ENCODE measurements around the gene KLLN.
"Not testable (repeated sequence)": the region's sequence is repeated elsewhere in the genome, so short reads cannot be mapped to it uniquely, and the experiment has no call there.

The KLLN gene

GRCh38 chr10:87886635-87887034, 23.3 kb upstream of the KLLN start:
- Histone ChIP-seq H3K27ac (ENCODE audit: low read length) (no peak overlapping the region), H3K9me3 (replicated peaks; ENCODE audit: insufficient read depth, low read length) (no peaks in the 10 kb centered on the region), H3K4me3 (ENCODE audit: low read length) (no peak overlapping the region), H3F3A (ENCODE audit: insufficient read depth, low read length) (no peaks in the 10 kb centered on the region), H4K20me1 (ENCODE audit: insufficient read depth, low read length) (no peaks in the 10 kb centered on the region), H3K4me2 (ENCODE audit: low read depth, low read length) (no peak overlapping the region), H3K27me3 (replicated peaks; ENCODE audit: insufficient read depth, low read length) (no peaks in the 10 kb centered on the region), H3K9me2 (replicated peaks; ENCODE audit: insufficient read depth, low read length) (no peaks in the 10 kb centered on the region), H3K4me1 (ENCODE audit: low read length) (no peaks in the 10 kb centered on the region), H2AFZ (ENCODE audit: low read length) (no peak overlapping the region), H3K9ac (ENCODE audit: low read length) (no peak overlapping the region), H3K79me2 (ENCODE audit: low read length) (peaks cover 94% of the 10 kb centered on the region), H3K36me3 (replicated peaks; ENCODE audit: insufficient read depth, low read length) (peaks cover 12% of the 10 kb centered on the region)
- TF ChIP-seq EZH2 (optimal IDR thresholded peaks at IDR 0.05; ENCODE audit: low read depth, low read length) (no peak), EZH2phosphoT487 (IDR thresholded peaks at IDR 0.05; ENCODE audit: low read length) (no peak), CTCF (IDR thresholded peaks at IDR 0.05; ENCODE audit: low read length) (no peak)
- DNase-seq = no peak

- Histone ChIP-seq H3K4me1 (ENCODE audit: low read length) (no peaks in the 10 kb centered on the region), H3K36me3 (replicated peaks; ENCODE audit: insufficient read depth, low read length) (peaks cover 29% of the 10 kb centered on the region), H3K27ac (ENCODE audit: low read length) (no peak overlapping the region), H3F3A (ENCODE audit: insufficient read depth, low read length) (no peaks in the 10 kb centered on the region; the same call in 1 of the 2 replicates), H3K9me3 (replicated peaks; ENCODE audit: insufficient read depth, low read length) (no peaks in the 10 kb centered on the region), H3K27me3 (replicated peaks; ENCODE audit: insufficient read depth, low read length) (no peaks in the 10 kb centered on the region), H2AFZ (ENCODE audit: low read length) (no peak overlapping the region), H3K4me2 (ENCODE audit: low read depth, low read length) (no peak overlapping the region), H3K9me2 (replicated peaks; ENCODE audit: insufficient read depth, low read length) (no peaks in the 10 kb centered on the region), H4K20me1 (ENCODE audit: insufficient read depth, low read length) (no peaks in the 10 kb centered on the region), H3K9ac (ENCODE audit: low read length) (no peak overlapping the region), H3K79me2 (ENCODE audit: low read length) (peaks cover 87% of the 10 kb centered on the region), H3K4me3 (ENCODE audit: low read length) (no peak overlapping the region)
- TF ChIP-seq CTCF (IDR thresholded peaks at IDR 0.05; ENCODE audit: low read length) = no peak
- TF ChIP-seq EZH2 (optimal IDR thresholded peaks at IDR 0.05; ENCODE audit: low read depth, low read length) = no peak
- no peak for TF ChIP-seq EZH2phosphoT487 (IDR thresholded peaks at IDR 0.05; ENCODE audit: low read length)
- DNase-seq = no peak
These were observed 19.4 kb upstream of the KLLN start for GRCh38 chr10:87882555-87883294.

- not testable (repeated sequence) for H3K4me3 ChIP-seq (ENCODE audit: low read length); H3K4me2 ChIP-seq (ENCODE audit: low read depth, low read length); H3K27me3 ChIP-seq (replicated peaks; ENCODE audit: insufficient read depth, low read length); H4K20me1 ChIP-seq (ENCODE audit: insufficient read depth, low read length); H3K27ac ChIP-seq (ENCODE audit: low read length); H2AFZ ChIP-seq (ENCODE audit: low read length); H3K4me1 ChIP-seq (ENCODE audit: low read length); H3F3A ChIP-seq (ENCODE audit: insufficient read depth, low read length); H3K9me3 ChIP-seq (replicated peaks; ENCODE audit: insufficient read depth, low read length); H3K9ac ChIP-seq (ENCODE audit: low read length); DNase-seq; H3K9me2 ChIP-seq (replicated peaks; ENCODE audit: insufficient read depth, low read length)
- Histone ChIP-seq H3K79me2 (ENCODE audit: low read length) (peaks cover 87% of the 10 kb centered on the region), H3K36me3 (replicated peaks; ENCODE audit: insufficient read depth, low read length) (peaks cover 25% of the 10 kb centered on the region)
These were observed 18.2 kb upstream of the KLLN start for GRCh38 chr10:87881373-87882059.

GRCh38 chr10:87880336-87880735, 17.0 kb upstream of the KLLN start:
- no peak overlapping the region for H2AFZ ChIP-seq (ENCODE audit: low read length)
- no peaks in the 10 kb centered on the region for H3K9me3 ChIP-seq (replicated peaks; ENCODE audit: insufficient read depth, low read length)
- H3K79me2 ChIP-seq (ENCODE audit: low read length) = peaks cover 87% of the 10 kb centered on the region
- H3K4me3 ChIP-seq (ENCODE audit: low read length) = no peak overlapping the region
- H3K4me2 ChIP-seq (ENCODE audit: low read depth, low read length) = no peak overlapping the region
- no peak for DNase-seq
- H3K27ac ChIP-seq (ENCODE audit: low read length) = no peak overlapping the region
- no peaks in the 10 kb centered on the region for H3K9me2 ChIP-seq (replicated peaks; ENCODE audit: insufficient read depth, low read length)
- no peaks in the 10 kb centered on the region for H3K27me3 ChIP-seq (replicated peaks; ENCODE audit: insufficient read depth, low read length)
- H3K9ac ChIP-seq (ENCODE audit: low read length) = no peak overlapping the region
- H4K20me1 ChIP-seq (ENCODE audit: insufficient read depth, low read length) = no peaks in the 10 kb centered on the region
- H3K36me3 ChIP-seq (replicated peaks; ENCODE audit: insufficient read depth, low read length) = peaks cover 21% of the 10 kb centered on the region
- H3F3A ChIP-seq (ENCODE audit: insufficient read depth, low read length) = no peaks in the 10 kb centered on the region; the same call in 1 of the 2 replicates
- no peaks in the 10 kb centered on the region for H3K4me1 ChIP-seq (ENCODE audit: low read length)
- TF ChIP-seq CTCF (IDR thresholded peaks at IDR 0.05; ENCODE audit: low read length) (no peak), EZH2phosphoT487 (IDR thresholded peaks at IDR 0.05; ENCODE audit: low read length) (no peak), EZH2 (optimal IDR thresholded peaks at IDR 0.05; ENCODE audit: low read depth, low read length) (no peak)
